G401.6 (cell line): Measurements from ENCODE around the gene IRS1.

Experiments used
- FAIRE-seq: peaks from 2 replicates; lab custom pipeline; 2012; peaks lifted over from hg19 to GRCh38; lab: Jason Lieb, UNC

IRS1 gene

GRCh38 chr2:226791056-226791486 lies 8.5 kb downstream of the IRS1 start:
- FAIRE-seq = no peak

- FAIRE-seq = no peak
Observed at GRCh38 chr2:226790431-226790830, 9.2 kb downstream of the IRS1 start.

- no peak for FAIRE-seq
Observed at GRCh38 chr2:226790011-226790410, 9.6 kb downstream of the IRS1 start.

GRCh38 chr2:226788881-226789490 lies 10.6 kb downstream of the IRS1 start:
- FAIRE-seq = no peak

GRCh38 chr2:226788064-226788463 lies 11.6 kb downstream of the IRS1 start:
- no peak for FAIRE-seq

- FAIRE-seq = no peak
Observed at GRCh38 chr2:226783885-226784284, 15.7 kb downstream of the IRS1 start.

- no peak for FAIRE-seq
Observed at GRCh38 chr2:226782092-226782713, 17.4 kb downstream of the IRS1 start.

- FAIRE-seq = no peak
Observed at GRCh38 chr2:226780431-226780830, 19.2 kb downstream of the IRS1 start.

GRCh38 chr2:226777611-226778010 lies 22.0 kb downstream of the IRS1 start:
- no peak for FAIRE-seq

- FAIRE-seq = no peak
Observed at GRCh38 chr2:226776104-226776503, 23.5 kb downstream of the IRS1 start.

GRCh38 chr2:226775032-226775509 lies 24.5 kb downstream of the IRS1 start:
- FAIRE-seq = no peak

- FAIRE-seq = no peak
Observed at GRCh38 chr2:226773291-226773690, 26.3 kb downstream of the IRS1 start.

- FAIRE-seq = no peak
Observed at GRCh38 chr2:226772389-226773179, 27.0 kb downstream of the IRS1 start.

- FAIRE-seq = no peak
Observed at GRCh38 chr2:226771067-226771466, 28.6 kb downstream of the IRS1 start.

GRCh38 chr2:226767056-226767813 lies 32.4 kb downstream of the IRS1 start:
- FAIRE-seq = no peak

- FAIRE-seq = no peak
Observed at GRCh38 chr2:226766352-226767055, 33.1 kb downstream of the IRS1 start.

- FAIRE-seq = no peak
Observed at GRCh38 chr2:226763320-226763719, 36.3 kb downstream of the IRS1 start.

- no peak for FAIRE-seq
Observed at GRCh38 chr2:226761195-226761583, 38.4 kb downstream of the IRS1 start.

GRCh38 chr2:226760412-226761194 lies 39.0 kb downstream of the IRS1 start:
- FAIRE-seq = no peak

- no peak for FAIRE-seq
Observed at GRCh38 chr2:226759768-226760167, 39.9 kb downstream of the IRS1 start.
